LNCaP clone FGC (cell line): ENCODE data around the gene SAMD4A.

ENCODE experiments used
- DNase-seq: peaks from one replicate; pipeline ENCODE4 v3.0.0-alpha.2; 2011; ENCODE audit warnings: low read depth
- H3K4me3 ChIP-seq: 2 replicates; pipeline ENCODE4 v1.5.1; 2011; ENCODE audit warnings: mild to moderate bottlenecking, low read depth, low read length, control low read depth
- TF ChIP-seq, protein P1 (sequence below): IDR thresholded peaks from 2 replicates; pipeline ENCODE4 v1.5.1; 2012; ENCODE audit warnings: mild to moderate bottlenecking; ENCODE audit not compliant: control insufficient read depth, insufficient read depth; ENCODE audit errors: extremely low read depth

The SAMD4A gene

DNA sequence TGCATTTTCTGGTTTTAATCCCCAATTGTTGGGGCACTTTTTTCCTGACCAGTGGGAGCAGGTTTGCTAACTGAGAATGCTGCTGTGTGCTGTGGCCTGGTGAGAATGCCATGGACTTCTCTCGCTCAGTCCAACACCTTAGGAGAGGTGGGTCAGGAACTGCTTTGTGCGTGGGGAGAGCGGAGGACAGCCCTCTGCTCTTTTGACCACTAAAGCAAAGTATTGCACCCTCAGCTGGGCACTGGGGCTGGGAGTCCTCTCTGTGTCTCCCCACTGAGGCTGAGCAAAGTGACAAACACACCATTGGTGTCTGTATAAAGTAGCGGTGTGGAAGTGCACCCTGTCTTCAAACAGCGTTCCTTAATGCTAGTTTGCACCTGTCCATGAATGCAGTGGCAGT, 136.2 kb downstream of the SAMD4A start:
- no peak for DNase-seq
- H3K4me3 ChIP-seq = no peak overlapping the region
- TF ChIP-seq, protein P1, sequence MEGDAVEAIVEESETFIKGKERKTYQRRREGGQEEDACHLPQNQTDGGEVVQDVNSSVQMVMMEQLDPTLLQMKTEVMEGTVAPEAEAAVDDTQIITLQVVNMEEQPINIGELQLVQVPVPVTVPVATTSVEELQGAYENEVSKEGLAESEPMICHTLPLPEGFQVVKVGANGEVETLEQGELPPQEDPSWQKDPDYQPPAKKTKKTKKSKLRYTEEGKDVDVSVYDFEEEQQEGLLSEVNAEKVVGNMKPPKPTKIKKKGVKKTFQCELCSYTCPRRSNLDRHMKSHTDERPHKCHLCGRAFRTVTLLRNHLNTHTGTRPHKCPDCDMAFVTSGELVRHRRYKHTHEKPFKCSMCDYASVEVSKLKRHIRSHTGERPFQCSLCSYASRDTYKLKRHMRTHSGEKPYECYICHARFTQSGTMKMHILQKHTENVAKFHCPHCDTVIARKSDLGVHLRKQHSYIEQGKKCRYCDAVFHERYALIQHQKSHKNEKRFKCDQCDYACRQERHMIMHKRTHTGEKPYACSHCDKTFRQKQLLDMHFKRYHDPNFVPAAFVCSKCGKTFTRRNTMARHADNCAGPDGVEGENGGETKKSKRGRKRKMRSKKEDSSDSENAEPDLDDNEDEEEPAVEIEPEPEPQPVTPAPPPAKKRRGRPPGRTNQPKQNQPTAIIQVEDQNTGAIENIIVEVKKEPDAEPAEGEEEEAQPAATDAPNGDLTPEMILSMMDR = no peak

DNA sequence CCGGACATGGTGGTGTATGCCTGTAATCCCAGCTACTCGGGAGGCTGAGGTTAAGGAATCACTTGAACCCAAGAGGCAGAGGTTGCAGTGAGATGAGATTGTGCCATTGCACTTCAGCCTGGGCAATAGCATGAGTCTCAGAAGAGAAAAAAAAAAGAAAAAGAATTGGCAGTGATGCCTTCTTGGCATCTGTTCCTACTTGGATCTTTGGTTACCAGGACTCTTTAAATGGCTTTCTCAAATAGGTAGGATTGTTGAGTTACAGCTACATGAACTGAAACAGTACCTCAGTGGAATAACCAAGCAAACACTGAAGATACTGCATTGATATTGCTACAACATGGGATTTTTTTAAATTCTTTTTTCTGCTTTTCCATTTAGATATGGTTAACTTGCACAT, 136.8 kb downstream of the SAMD4A start:
- no peak overlapping the region for H3K4me3 ChIP-seq

DNA sequence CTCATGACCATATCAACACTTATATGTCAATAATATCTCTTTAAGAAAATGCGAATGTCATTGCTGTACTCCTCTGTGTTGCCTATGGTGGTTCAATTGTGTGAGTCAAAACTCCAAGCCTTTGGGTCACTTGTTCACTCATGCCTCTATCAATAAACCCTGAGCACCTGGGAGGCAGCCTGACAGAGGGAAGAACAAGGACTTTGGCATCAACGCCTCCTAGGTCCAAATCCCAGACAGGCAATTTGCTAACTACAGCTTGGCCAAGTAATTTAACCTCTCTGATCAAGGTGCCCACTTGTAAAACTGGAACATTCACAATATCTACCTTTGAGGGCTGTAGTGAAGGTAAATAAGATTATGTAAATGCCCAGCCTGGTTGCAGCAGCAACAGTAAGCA, 137.8 kb downstream of the SAMD4A start:
- H3K4me3 ChIP-seq = no peak overlapping the region
- TF ChIP-seq, protein P1 = no peak
- DNase-seq = no peak

More for the DNA sequence above, 136.8 kb downstream of the SAMD4A start:
- TF ChIP-seq, protein P1 = no peak
- no peak for DNase-seq

DNA sequence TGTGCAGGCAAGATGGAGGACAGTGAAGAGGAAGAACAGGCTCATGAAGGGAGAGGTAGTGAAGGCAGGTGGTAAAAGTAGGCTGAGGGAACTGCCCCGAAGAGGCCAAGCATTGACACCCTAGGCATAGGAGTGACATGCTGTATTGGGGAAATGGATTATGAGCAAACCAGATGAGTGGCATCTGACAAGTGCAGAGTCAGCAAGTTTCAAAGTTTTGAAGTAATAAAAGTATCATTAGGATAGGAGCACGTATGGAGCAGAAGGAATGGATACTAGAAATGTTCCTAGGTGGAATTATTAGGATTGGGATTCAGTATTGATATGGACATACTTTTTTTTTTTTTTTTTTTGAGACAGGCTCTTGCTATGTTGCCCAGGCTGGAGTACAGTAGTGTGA, 139.8 kb downstream of the SAMD4A start:
- TF ChIP-seq, protein P1 = no peak
- H3K4me3 ChIP-seq = no peak overlapping the region
- DNase-seq = no peak

DNA sequence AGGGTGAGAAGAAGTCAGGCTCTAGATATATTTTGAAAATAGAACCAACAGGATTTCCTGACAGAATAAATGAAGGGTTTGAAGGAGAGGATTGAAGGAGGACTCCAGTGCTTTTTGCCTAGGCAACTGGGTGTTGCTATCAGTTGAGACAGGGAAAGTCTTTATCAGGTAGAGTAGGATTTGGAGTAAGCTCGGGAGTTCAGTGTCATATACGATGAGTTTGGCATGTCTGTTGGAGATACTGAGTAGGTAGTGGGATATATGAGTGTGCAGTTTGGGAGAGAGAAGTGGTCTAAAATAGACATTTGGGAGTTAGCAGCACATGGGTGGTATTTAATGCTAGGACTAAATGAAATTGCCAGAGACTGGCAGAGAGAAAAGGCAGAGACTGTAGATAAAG, 141.2 kb downstream of the SAMD4A start:
- H3K4me3 ChIP-seq = no peak overlapping the region
- DNase-seq = no peak
- TF ChIP-seq, protein P1 = no peak

DNA sequence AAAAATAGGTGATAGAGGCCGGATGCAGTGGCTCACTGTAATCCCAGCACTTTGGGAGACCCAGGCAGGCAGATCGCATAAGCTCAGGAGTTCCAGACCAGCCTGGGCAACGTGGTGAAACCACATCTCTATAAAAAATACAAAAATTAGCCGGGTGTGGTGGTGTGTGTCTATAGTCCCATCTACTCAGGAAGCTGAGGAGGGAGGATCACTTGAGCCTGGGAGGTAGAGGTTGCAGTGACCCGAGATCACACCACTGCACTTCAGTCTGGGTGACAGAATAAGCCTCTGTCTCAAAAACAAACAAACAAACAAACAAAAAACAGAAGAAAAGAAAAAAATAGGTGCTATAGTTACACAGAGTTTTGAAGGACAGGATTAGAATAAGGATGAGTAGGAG, 142.1 kb downstream of the SAMD4A start:
- no peak for DNase-seq
- H3K4me3 ChIP-seq = no peak overlapping the region
- TF ChIP-seq, protein P1 = no peak

DNA sequence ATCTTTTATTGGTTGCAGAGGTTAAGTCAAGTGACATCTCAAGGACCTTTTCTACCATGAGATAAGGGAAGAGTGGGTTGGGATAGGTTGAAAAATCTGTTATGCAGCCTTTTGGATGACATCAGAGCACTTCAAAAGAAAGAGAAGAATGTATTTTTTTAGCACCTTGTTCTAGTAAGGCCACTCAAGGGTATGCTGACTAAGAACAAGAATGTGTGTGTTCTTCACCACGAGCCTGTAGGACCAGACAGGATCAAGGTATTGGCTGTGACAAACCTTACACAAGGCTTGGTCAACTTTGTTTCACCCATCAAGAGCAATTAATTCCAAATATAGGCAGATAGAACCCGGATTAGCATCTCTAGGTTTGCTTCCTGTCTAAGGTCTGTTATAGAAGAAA, 142.5 kb downstream of the SAMD4A start:
- no peak overlapping the region for H3K4me3 ChIP-seq
- DNase-seq = no peak
- TF ChIP-seq, protein P1 = no peak
